ENCODE results near the gene GNG7. TPM values are rescaled to one million over a fixed set of nuclear protein-coding genes. Genes with fewer than 3 reads are reported as not detected.

Gene GNG7
- total and polyA plus RNA-seq, 2 donors (not counting 3 experiments of a cell fraction or from before 2014, with no cell fraction given) = 0.29 to 0.84 TPM

DNA sequence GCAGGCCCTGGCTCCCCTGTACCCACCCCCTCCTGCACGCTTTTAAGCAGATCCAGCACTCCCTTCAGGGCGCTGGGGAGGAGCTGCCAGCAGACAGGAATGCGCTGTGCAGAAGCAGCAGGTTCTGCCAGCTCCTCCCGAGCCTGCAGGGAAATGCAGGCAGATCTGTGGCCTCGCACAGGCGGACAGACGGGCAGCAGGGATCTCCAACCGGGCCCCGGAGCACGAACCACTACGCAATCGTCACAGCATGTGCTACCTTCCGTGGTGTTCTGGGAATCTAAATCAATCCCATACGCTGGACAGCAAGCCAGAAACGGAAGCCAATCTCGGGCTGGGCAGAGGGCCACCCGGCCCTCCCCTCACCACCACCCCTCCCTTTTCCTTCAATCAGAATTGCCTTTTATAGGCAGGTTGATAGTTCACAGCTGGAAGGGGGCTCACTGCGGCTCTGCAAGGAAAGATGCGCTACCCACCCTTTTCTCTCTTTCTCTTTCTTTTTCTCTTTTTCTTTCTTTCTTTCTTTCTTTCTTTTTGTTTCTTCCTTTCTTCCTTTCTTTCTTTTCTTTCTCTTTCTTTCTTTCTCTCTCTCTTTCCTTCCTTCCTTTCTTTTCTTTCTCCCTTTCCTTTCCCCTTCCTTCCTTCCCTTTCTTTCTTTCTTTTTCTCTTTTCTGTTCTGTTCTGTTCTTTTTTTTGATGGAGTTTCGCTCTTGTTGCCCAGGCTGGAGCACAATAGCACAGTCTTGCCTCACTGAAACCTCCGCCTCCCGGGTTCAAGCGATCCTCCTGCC is 99.9 kb downstream of the GNG7 start:
- dilution Hi-C loops (cut with MboI; ENCODE audit: extremely low pct_ligation_motif_present, low sequenced_read_pairs) = no loop called here

GRCh38 chr19:2600914-2601870 is 101.3 kb downstream of the GNG7 start:
- Histone ChIP-seq H4K20me1 (replicated peaks; ENCODE audit: control insufficient read depth, extremely low read depth, insufficient read depth, low read length) (no peaks in the 10 kb centered on the region), H3K9ac (replicated peaks; ENCODE audit: extremely low read depth, insufficient read depth, low read length) (no peak overlapping the region), H3K79me2 (ENCODE audit: control insufficient read depth, insufficient read depth, low read length) (no peaks in the 10 kb centered on the region), H2AFZ (ENCODE audit: low read depth, low read length) (no peak overlapping the region), H3K36me3 (ENCODE audit: control insufficient read depth in 2 of 2, extremely low read depth in 1 of 2, insufficient read depth in 2 of 2, low read length in 2 of 2) (no peaks in the 10 kb centered on the region), H3K4me3 (replicated peaks in 1 of 3; ENCODE audit: insufficient read depth in 1 of 3, low read depth in 1 of 3, low read length in 3 of 3) (no peak overlapping the region), H3K9me3 (replicated peaks; ENCODE audit: control insufficient read depth, insufficient read depth, low read length) (no peaks in the 10 kb centered on the region), H3K27me3 (ENCODE audit: control insufficient read depth in 2 of 2, insufficient read depth in 2 of 2, low read length in 2 of 2) (no peaks in the 10 kb centered on the region), H3K4me1 (ENCODE audit: control insufficient read depth, extremely low read depth, insufficient read depth, low read length) (peaks cover 15% of the 10 kb centered on the region), H3K4me2 (ENCODE audit: insufficient read depth, low read length) (no peak overlapping the region), H3K9me1 (replicated peaks; ENCODE audit: control insufficient read depth, extremely low read depth, insufficient read depth, low read length) (no peaks in the 10 kb centered on the region), H3K27ac (ENCODE audit: insufficient read depth, low read depth, low read length) (no peak overlapping the region)
- POLR2A ChIA-PET = interaction anchor here (0.7 to 3.3 kb wide), 3 partner anchors 11 to 125 kb away, joined by 4 to 27 read pairs (median 24); partner anchors contain the start of gene GADD45B
- TF ChIP-seq GATA2 (IDR thresholded peaks at IDR 0.05; ENCODE audit: insufficient read depth, insufficient read length, low read depth, low read length) (no peak), JUN (IDR thresholded peaks at IDR 0.05; ENCODE audit: borderline replicate concordance, insufficient read depth, insufficient read length, low read depth) (no peak), POLR2AphosphoS5 (IDR thresholded peaks at IDR 0.05; ENCODE audit: insufficient read depth, low read depth, low read length) (no peak)
- TF ChIP-seq, protein P1, sequence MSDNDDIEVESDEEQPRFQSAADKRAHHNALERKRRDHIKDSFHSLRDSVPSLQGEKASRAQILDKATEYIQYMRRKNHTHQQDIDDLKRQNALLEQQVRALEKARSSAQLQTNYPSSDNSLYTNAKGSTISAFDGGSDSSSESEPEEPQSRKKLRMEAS (IDR thresholded peaks at IDR 0.05; ENCODE audit: insufficient read depth, insufficient read length) = no peak
- DNase-seq (ENCODE audit: low read depth, low spot score) (no peak), FAIRE-seq (no peak)
- intact Hi-C loops (cut with micrococcal nuclease) = no loop called here
- dilution Hi-C loops (cut with MboI; ENCODE audit: extremely low pct_ligation_motif_present, low sequenced_read_pairs) = no loop called here
- BruUV-seq (replicated peaks) = no TSS peak
- CTCF ChIA-PET = interaction anchor here (1.0 to 4.6 kb wide), 4 partner anchors 10 to 48 kb away, joined by 3 to 21 read pairs (median 17); no protein-coding TSS in a partner anchor

More for the DNA sequence above, 99.9 kb downstream of the GNG7 start:
- Histone ChIP-seq H3K27me3 (ENCODE audit: control insufficient read depth in 2 of 2, insufficient read depth in 2 of 2, low read length in 2 of 2) (no peaks in the 10 kb centered on the region), H4K20me1 (replicated peaks; ENCODE audit: control insufficient read depth, extremely low read depth, insufficient read depth, low read length) (no peaks in the 10 kb centered on the region), H3K27ac (ENCODE audit: insufficient read depth, low read depth, low read length) (no peak overlapping the region), H3K79me2 (ENCODE audit: control insufficient read depth, insufficient read depth, low read length) (no peaks in the 10 kb centered on the region), H3K9me3 (replicated peaks; ENCODE audit: control insufficient read depth, insufficient read depth, low read length) (no peaks in the 10 kb centered on the region), H3K9ac (replicated peaks; ENCODE audit: extremely low read depth, insufficient read depth, low read length) (no peak overlapping the region), H3K4me2 (ENCODE audit: insufficient read depth, low read length) (peak overlapping the region; percentile 31), H3K36me3 (ENCODE audit: control insufficient read depth in 2 of 2, extremely low read depth in 1 of 2, insufficient read depth in 2 of 2, low read length in 2 of 2) (no peaks in the 10 kb centered on the region), H3K4me1 (ENCODE audit: control insufficient read depth, extremely low read depth, insufficient read depth, low read length) (peaks cover 15% of the 10 kb centered on the region), H3K9me1 (replicated peaks; ENCODE audit: control insufficient read depth, extremely low read depth, insufficient read depth, low read length) (no peaks in the 10 kb centered on the region), H2AFZ (ENCODE audit: low read depth, low read length) (peak overlapping the region; percentile 60), H3K4me3 (replicated peaks in 1 of 3; ENCODE audit: insufficient read depth in 1 of 3, low read depth in 1 of 3, low read length in 3 of 3) (no peak overlapping the region)
- POLR2A ChIA-PET = interaction anchor here (0.6 to 2.8 kb wide), 5 partner anchors 24 to 542 kb away, joined by 3 to 24 read pairs (median 4); partner anchors contain the start of gene GADD45B
- intact Hi-C loops (cut with micrococcal nuclease) = no loop called here
- peak; percentile 37 for DNase-seq (ENCODE audit: low read depth, low spot score)
- TF ChIP-seq FOS (IDR thresholded peaks at IDR 0.05; ENCODE audit: borderline replicate concordance, insufficient read depth, low read length) = no peak
- peak; percentile 22 for TF ChIP-seq EZH2 (IDR thresholded peaks at IDR 0.05; ENCODE audit: borderline replicate concordance, low read depth, low read length, severe bottlenecking)
- CTCF ChIA-PET = interaction anchor here (0.9 to 4.6 kb wide), 8 partner anchors 9 to 328 kb away, joined by 3 to 22 read pairs (median 4); no protein-coding TSS in a partner anchor
- no TSS peak for BruUV-seq (replicated peaks)
- peak; percentile 77 for FAIRE-seq

Data from endothelial cell of umbilical vein (primary cell).